ENCODE results near the gene PRDX3.
A peak's percentile ranks its signal among the peaks of the same experiment; 100 is the strongest.
"Not testable (repeated sequence)": the region's sequence is repeated elsewhere in the genome, so short reads cannot be mapped to it uniquely, and the experiment has no call there.

PRDX3 gene

GRCh38 chr10:119205894-119206602 is 27.4 kb upstream of the PRDX3 start:
- DNase-seq: peak; percentile 28

- DNase-seq: no peak
Observed at GRCh38 chr10:119203006-119203405, 24.4 kb upstream of the PRDX3 start.

GRCh38 chr10:119201233-119201632 is 22.6 kb upstream of the PRDX3 start:
- no peak for DNase-seq

GRCh38 chr10:119199231-119199992 is 20.8 kb upstream of the PRDX3 start:
- peak; percentile 34 for DNase-seq

- peak; percentile 26 for DNase-seq
Observed at GRCh38 chr10:119198438-119198837, 19.8 kb upstream of the PRDX3 start.

GRCh38 chr10:119197921-119198320 is 19.3 kb upstream of the PRDX3 start:
- DNase-seq: no peak

GRCh38 chr10:119191881-119192280 is 13.3 kb upstream of the PRDX3 start:
- peak; percentile 22 for DNase-seq

GRCh38 chr10:119190954-119191785 is 12.6 kb upstream of the PRDX3 start:
- no peak for DNase-seq

- no peak for DNase-seq
Observed at GRCh38 chr10:119190353-119190752, 11.7 kb upstream of the PRDX3 start.

GRCh38 chr10:119189811-119190282 is 11.2 kb upstream of the PRDX3 start:
- no peak for DNase-seq

GRCh38 chr10:119183664-119184412 is 5.2 kb upstream of the PRDX3 start:
- DNase-seq: no peak

GRCh38 chr10:119180850-119181400 is 2.3 kb upstream of the PRDX3 start:
- DNase-seq: not testable (repeated sequence)

GRCh38 chr10:119177708-119178371 is 772 bp downstream of the PRDX3 start:
- peak; percentile 27 for DNase-seq

GRCh38 chr10:119176166-119176565 is 2.4 kb downstream of the PRDX3 start:
- DNase-seq: no peak

GRCh38 chr10:119174109-119174508 is 4.5 kb downstream of the PRDX3 start:
- no peak for DNase-seq

GRCh38 chr10:119167041-119167440 is 11.6 kb downstream of the PRDX3 start:
- DNase-seq: no peak

- DNase-seq: no peak
Observed at GRCh38 chr10:119166564-119166963, 12.0 kb downstream of the PRDX3 start.

- no peak for DNase-seq
Observed at GRCh38 chr10:119166118-119166500, 12.5 kb downstream of the PRDX3 start.

GRCh38 chr10:119165171-119166117 is 13.2 kb downstream of the PRDX3 start, which contains the start of gene SFXN4:
TSS of gene SFXN4 (minus strand) at chr10:119165714. CDS start at chr10:119165647, 67 bp downstream.
- peak; percentile 79 for DNase-seq

GRCh38 chr10:119162452-119163092 is 16.0 kb downstream of the PRDX3 start:
- DNase-seq: no peak

Data from activated CD8-positive, alpha-beta memory T cell treated with anti-CD3 and anti-CD28 coated beads, Interleukin-2, amount 50 U/mL, for 4 hours (primary cell).